Endodermal cell (in vitro differentiated cells): ENCODE measurements around the gene MZF1. TPM values are rescaled to one million over a fixed set of nuclear protein-coding genes. Genes with fewer than 3 reads are reported as not detected.
A peak's percentile ranks its signal among the peaks of the same experiment; 100 is the strongest.
"Not testable (repeated sequence)": the region's sequence is repeated elsewhere in the genome, so short reads cannot be mapped to it uniquely, and the experiment has no call there.

Experiments
- DNase-seq: peaks from one replicate; pipeline ENCODE4 v3.0.0-alpha.2; 2017
- H3K27ac ChIP-seq: 2 replicates; pipeline ENCODE4 v1.5.1; 2013; ENCODE audit warnings: mild to moderate bottlenecking, low read depth, low read length, moderate library complexity
- H3K27me3 ChIP-seq: 2 replicates; pipeline ENCODE4 v1.6.1; 2013; ENCODE audit warnings: mild to moderate bottlenecking, low read length, moderate library complexity; ENCODE audit not compliant: insufficient read depth, control insufficient read depth, poor library complexity, severe bottlenecking
- H3K36me3 ChIP-seq: 2 replicates; pipeline ENCODE4 v1.7.0; 2013; ENCODE audit warnings: mild to moderate bottlenecking, low read length, moderate library complexity; ENCODE audit not compliant: control insufficient read depth, insufficient read depth
- H3K4me1 ChIP-seq: one replicate; pipeline ENCODE4 v1.7.0; 2013; ENCODE audit warnings: low read length; ENCODE audit not compliant: control insufficient read depth, insufficient read depth
- H3K4me3 ChIP-seq: 2 replicates; pipeline ENCODE4 v1.5.1; 2013; ENCODE audit warnings: mild to moderate bottlenecking, low read length, moderate library complexity
- H3K9ac ChIP-seq: 2 replicates; pipeline ENCODE4 v1.6.1; 2013; ENCODE audit warnings: mild to moderate bottlenecking, low read length, moderate library complexity; ENCODE audit not compliant: poor library complexity, severe bottlenecking; ENCODE audit errors: extremely low read depth
- H3K9me3 ChIP-seq: 2 replicates; pipeline ENCODE4 v1.6.1; 2013; ENCODE audit warnings: mild to moderate bottlenecking, low read length, moderate library complexity; ENCODE audit not compliant: control insufficient read depth
- H3K27ac Mint-ChIP-seq: 2 replicates; pipeline ENCODE4 v1.8.0; 2020; ENCODE audit warnings: mixed read lengths
- H3K27me3 Mint-ChIP-seq: 2 replicates; pipeline ENCODE4 v1.8.0; 2021; ENCODE audit warnings: mild to moderate bottlenecking, mixed read lengths; ENCODE audit not compliant: insufficient read depth
- H3K36me3 Mint-ChIP-seq: 2 replicates; pipeline ENCODE4 v1.8.0; 2020; ENCODE audit warnings: low read depth, mixed read lengths
- H3K4me1 Mint-ChIP-seq: 2 replicates; pipeline ENCODE4 v1.8.0; 2020; ENCODE audit warnings: mixed read lengths
- H3K4me3 Mint-ChIP-seq: 2 replicates; pipeline ENCODE4 v1.8.0; 2020; ENCODE audit warnings: mild to moderate bottlenecking, moderate library complexity, mixed read lengths
- H3K9me3 Mint-ChIP-seq: 2 replicates; pipeline ENCODE4 v1.8.0; 2020; ENCODE audit warnings: mild to moderate bottlenecking, mixed read lengths
- CTCF ChIP-seq: fragments of 200-600 bp; sonication (generic); conservative IDR thresholded peaks from 2 replicates; pipeline ENCODE4 v1.5.0; 2021; ENCODE audit warnings: antibody characterized with exemption, mild to moderate bottlenecking
- WGBS, 2 experiments: methylation state at CpG; one replicate each; pipeline versions ENCODE4 v1.1.5 to v1.1.7; 2013; ENCODE audit warnings: missing lambda C conversion rate in 2 of 2, mixed read lengths in 1 of 2; ENCODE audit not compliant: insufficient coverage in 1 of 2, insufficient read length in 1 of 2; 5-methylcytosine and 5-hydroxymethylcytosine counted together
- total RNA-seq, 2 donors: library from RNA; stranded (reverse); fragmentation: NEBNext Ultra II Directional in 1 of 2; extraction: Animal tissue kit (Norgen Biotek cat#: 25700) in 1 of 2; gene quantifications; 2 replicates in 1 of 2; 3 replicates in 1 of 2; pipeline ENCODE4 v1.2.1, GENCODE V29; 2021

Gene MZF1
- total RNA-seq, 2 donors from 2014 or later = 24.3 to 33.1 TPM

GRCh38 chr19:58578012-58578925 lies 5.1 kb upstream of the MZF1 start:
- H3K4me1 Mint-ChIP-seq = peaks cover 12% of the 10 kb centered on the region
- no peak overlapping the region for H3K4me3 Mint-ChIP-seq
- Histone ChIP-seq H3K4me1 (no peaks in the 10 kb centered on the region), H3K36me3 (peaks cover 15% of the 10 kb centered on the region), H3K9ac (no peak overlapping the region), H3K4me3 (no peak overlapping the region), H3K27ac (no peak overlapping the region), H3K9me3 (no peaks in the 10 kb centered on the region), H3K27me3 (no peaks in the 10 kb centered on the region)
- 89 to 98% methylated on average over 8 to 11 of the region's 11 CpGs for WGBS, 2 experiments
- no peak for TF ChIP-seq CTCF
- H3K27me3 Mint-ChIP-seq = no peaks in the 10 kb centered on the region
- peaks cover 3% of the 10 kb centered on the region for H3K9me3 Mint-ChIP-seq
- no peak overlapping the region for H3K27ac Mint-ChIP-seq
- H3K36me3 Mint-ChIP-seq = peaks cover 15% of the 10 kb centered on the region
- peak; percentile 40 for DNase-seq

GRCh38 chr19:58577581-58577980 lies 4.4 kb upstream of the MZF1 start:
- not testable (repeated sequence) for H3K4me3 Mint-ChIP-seq

GRCh38 chr19:58575183-58576041 lies 2.3 kb upstream of the MZF1 start:
- H3K36me3 Mint-ChIP-seq = no peaks in the 10 kb centered on the region
- DNase-seq = peak; percentile 95
- H3K9me3 Mint-ChIP-seq = no peaks in the 10 kb centered on the region
- Histone ChIP-seq H3K9ac (peak overlapping the region; percentile 68), H3K27me3 (no peaks in the 10 kb centered on the region), H3K9me3 (no peaks in the 10 kb centered on the region), H3K4me1 (no peaks in the 10 kb centered on the region), H3K4me3 (peak overlapping the region; percentile 98), H3K36me3 (peaks cover 12% of the 10 kb centered on the region), H3K27ac (peak overlapping the region; percentile 89)
- WGBS, 2 experiments = 0% methylated on average over 25 to 66 of the region's 66 CpGs
- H3K27ac Mint-ChIP-seq = peak overlapping the region; percentile 91
- no peak for TF ChIP-seq CTCF
- H3K4me3 Mint-ChIP-seq = peak overlapping the region; percentile 97
- H3K4me1 Mint-ChIP-seq = peaks cover 13% of the 10 kb centered on the region
- no peaks in the 10 kb centered on the region for H3K27me3 Mint-ChIP-seq

More at GRCh38 chr19:58577581-58577980, 4.4 kb upstream of the MZF1 start:
- H3K36me3 Mint-ChIP-seq, H3K36me3 ChIP-seq, H3K9me3 Mint-ChIP-seq, H3K9me3 ChIP-seq, H3K4me3 ChIP-seq, H3K27me3 ChIP-seq, H3K27ac Mint-ChIP-seq, H3K4me1 ChIP-seq, H3K27me3 Mint-ChIP-seq, H3K27ac ChIP-seq, DNase-seq, H3K9ac ChIP-seq: not testable (repeated sequence)
- H3K4me1 Mint-ChIP-seq = peaks cover 12% of the 10 kb centered on the region
- WGBS, 2 experiments = 100% methylated on average over 2 of the region's 2 CpGs; no CpG with 5 or more reads in 1 of the 2 experiments
